ENCODE measurements around the gene PLEKHA1.

The PLEKHA1 gene

GRCh38 chr10:122457934-122458333 lies 83.4 kb downstream of the PLEKHA1 start:
- Mint-ChIP-seq H3K27ac (no peak overlapping the region), H3K4me3 (no peak overlapping the region), H3K36me3 (ENCODE audit: low read depth) (no peaks in the 10 kb centered on the region), H3K9me3 (no peaks in the 10 kb centered on the region), H3K4me1 (peaks cover 12% of the 10 kb centered on the region), H3K27me3 (ENCODE audit: low read depth, poor library complexity) (peaks cover 68% of the 10 kb centered on the region)
- TF ChIP-seq CTCF (IDR thresholded peaks at IDR 0.05) = no peak
- DNase-seq = no peak

GRCh38 chr10:122458693-122459092 lies 84.2 kb downstream of the PLEKHA1 start:
- Mint-ChIP-seq H3K27me3 (ENCODE audit: low read depth, poor library complexity) (peaks cover 76% of the 10 kb centered on the region), H3K27ac (no peak overlapping the region)

GRCh38 chr10:122459561-122460273 lies 85.2 kb downstream of the PLEKHA1 start:
- Mint-ChIP-seq H3K27ac (no peak overlapping the region), H3K9me3 (no peaks in the 10 kb centered on the region), H3K4me1 (peaks cover 21% of the 10 kb centered on the region), H3K36me3 (ENCODE audit: low read depth) (no peaks in the 10 kb centered on the region), H3K4me3 (peak overlapping the region; percentile 60), H3K27me3 (ENCODE audit: low read depth, poor library complexity) (peaks cover 78% of the 10 kb centered on the region)
- DNase-seq = no peak
- no peak for TF ChIP-seq CTCF (IDR thresholded peaks at IDR 0.05)

More at GRCh38 chr10:122458693-122459092, 84.2 kb downstream of the PLEKHA1 start:
- Mint-ChIP-seq H3K4me3 (no peak overlapping the region), H3K36me3 (ENCODE audit: low read depth) (no peaks in the 10 kb centered on the region), H3K9me3 (no peaks in the 10 kb centered on the region), H3K4me1 (peaks cover 19% of the 10 kb centered on the region)
- TF ChIP-seq CTCF (IDR thresholded peaks at IDR 0.05) = no peak
- no peak for DNase-seq

GRCh38 chr10:122460891-122461293 lies 86.4 kb downstream of the PLEKHA1 start:
- H3K27ac Mint-ChIP-seq = no peak overlapping the region
- no peaks in the 10 kb centered on the region for H3K36me3 Mint-ChIP-seq (ENCODE audit: low read depth)
- peaks cover 21% of the 10 kb centered on the region for H3K4me1 Mint-ChIP-seq
- H3K9me3 Mint-ChIP-seq = no peaks in the 10 kb centered on the region
- peak; percentile 24 for DNase-seq
- peaks cover 79% of the 10 kb centered on the region for H3K27me3 Mint-ChIP-seq (ENCODE audit: low read depth, poor library complexity)
- no peak for TF ChIP-seq CTCF (IDR thresholded peaks at IDR 0.05)
- peak overlapping the region; percentile 71 for H3K4me3 Mint-ChIP-seq

- peaks cover 21% of the 10 kb centered on the region for H3K4me1 Mint-ChIP-seq
- peaks cover 83% of the 10 kb centered on the region for H3K27me3 Mint-ChIP-seq (ENCODE audit: low read depth, poor library complexity)
- peak within 1 kb of the TSS; percentile 83 for H3K4me3 Mint-ChIP-seq
Observed at GRCh38 chr10:122461367-122461728, 86.8 kb downstream of the PLEKHA1 start, which contains the start of gene HTRA1. Gene HTRA1 (plus strand): TSS chr10:122461553. CDS start chr10:122461653, 100 bp downstream.

More at GRCh38 chr10:122461367-122461728, 86.8 kb downstream of the PLEKHA1 start, which contains the start of gene HTRA1:
- peak; percentile 83 for DNase-seq
- no peak for TF ChIP-seq CTCF (IDR thresholded peaks at IDR 0.05)
- H3K36me3 Mint-ChIP-seq (ENCODE audit: low read depth) = no peaks in the 10 kb centered on the region
- no peaks in the 10 kb centered on the region for H3K9me3 Mint-ChIP-seq
- H3K27ac Mint-ChIP-seq = no peak within 1 kb of the TSS
